KOPT-K1 (cell line): ENCODE data around the gene LY6G6D.

Source experiments
- H3K27ac ChIP-seq: fragments of 200-600 bp; sonication (generic); 2 replicates; pipeline ENCODE4 v1.5.1; 2016; ENCODE audit warnings: antibody characterized with exemption, mild to moderate bottlenecking, low read depth, low read length; ENCODE audit not compliant: poor library complexity, severe bottlenecking
- H3K36me3 ChIP-seq: fragments of 200-600 bp; sonication (generic); 2 replicates; pipeline ENCODE4 v1.5.1; 2017; ENCODE audit warnings: antibody characterized with exemption, mild to moderate bottlenecking, low read length, moderate library complexity; ENCODE audit not compliant: insufficient read depth
- H3K9me3 ChIP-seq: fragments of 200-600 bp; sonication (generic); 2 replicates; pipeline ENCODE4 v1.5.1; 2017; ENCODE audit warnings: antibody characterized with exemption, low read length, mild to moderate bottlenecking; ENCODE audit not compliant: insufficient read depth, poor library complexity, severe bottlenecking

Gene LY6G6D

GRCh38 chr6:31734247-31734820, 19.2 kb downstream of the LY6G6D start:
- Histone ChIP-seq H3K27ac (peak overlapping the region; percentile 98), H3K9me3 (no peaks in the 10 kb centered on the region), H3K36me3 (peaks cover 44% of the 10 kb centered on the region)

DNA sequence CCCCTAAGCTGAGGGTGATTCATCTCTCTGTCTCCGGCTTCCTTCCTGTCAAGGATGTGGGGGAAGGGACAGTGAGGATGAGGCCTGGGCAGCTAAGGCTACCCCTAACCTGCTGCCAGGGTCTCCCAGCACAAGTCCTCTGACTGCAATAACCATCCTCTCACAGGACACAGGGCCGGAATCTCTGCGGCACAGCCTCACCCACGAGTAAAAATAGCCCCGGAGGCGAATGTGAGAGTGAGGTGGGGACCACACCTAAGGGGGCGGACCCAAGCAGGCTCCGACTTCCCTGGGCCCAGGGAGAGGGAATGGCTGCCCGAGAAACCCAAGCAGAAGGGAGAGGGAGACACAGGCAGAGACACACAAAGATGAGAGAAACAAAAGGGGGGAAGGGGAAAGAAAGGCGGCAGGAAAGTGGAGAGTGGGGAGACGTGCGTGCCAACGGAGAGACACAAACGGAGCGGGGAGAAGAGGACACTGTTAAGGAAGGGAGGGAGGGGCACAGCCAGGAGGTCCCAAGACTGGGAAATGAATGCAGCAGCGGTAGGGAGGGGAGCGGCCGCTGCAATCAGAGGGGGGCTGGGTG, 19.8 kb downstream of the LY6G6D start:
- Histone ChIP-seq H3K27ac (peak overlapping the region; percentile 98), H3K36me3 (peaks cover 44% of the 10 kb centered on the region), H3K9me3 (no peaks in the 10 kb centered on the region)

GRCh38 chr6:31736021-31736767, 21.0 kb downstream of the LY6G6D start, which contains the start of gene CLIC1:
Gene CLIC1, minus strand, starts transcription at chr6:31736530. Its CDS starts 230 bp downstream, at chr6:31736300.
- Histone ChIP-seq H3K9me3 (no peaks in the 10 kb centered on the region), H3K27ac (peak within 1 kb of the TSS; percentile 98), H3K36me3 (peaks cover 35% of the 10 kb centered on the region)

GRCh38 chr6:31736768-31737314, 21.7 kb downstream of the LY6G6D start:
- Histone ChIP-seq H3K27ac (peak overlapping the region; percentile 98), H3K36me3 (peaks cover 35% of the 10 kb centered on the region), H3K9me3 (no peaks in the 10 kb centered on the region)

DNA sequence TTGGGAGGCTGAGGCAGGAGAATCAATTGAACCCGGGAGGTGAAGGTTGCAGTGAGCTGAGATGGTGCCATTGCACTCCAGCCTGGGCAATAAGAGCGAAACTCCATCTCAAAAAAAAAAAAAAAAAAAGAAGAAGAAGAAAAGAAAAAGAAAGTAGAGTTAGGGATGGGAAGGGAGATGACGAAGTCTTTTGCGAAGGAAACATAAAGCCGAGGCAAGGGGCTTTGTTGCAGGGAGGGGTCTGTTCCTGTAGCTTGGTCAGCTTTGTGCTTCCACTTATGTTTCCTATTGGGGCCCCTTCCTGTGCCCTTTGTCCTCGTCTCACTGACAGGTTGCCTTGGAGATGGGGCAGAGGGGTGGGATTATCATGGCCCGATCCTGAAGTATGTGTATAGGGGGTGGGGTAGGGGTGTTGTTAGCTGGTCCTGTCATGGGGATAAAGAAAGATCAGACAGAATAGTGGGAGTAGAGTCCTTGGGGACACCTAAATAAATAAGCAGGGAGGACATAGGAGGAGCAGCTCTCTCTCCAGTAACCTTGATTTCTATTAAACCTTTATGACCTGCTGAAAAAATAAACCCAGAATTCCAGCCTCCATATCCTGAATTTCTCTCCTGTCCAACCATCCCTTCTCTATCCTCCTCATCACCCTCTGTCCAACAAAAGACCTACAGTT, 22.3 kb downstream of the LY6G6D start:
- H3K9me3 ChIP-seq = no peaks in the 10 kb centered on the region
- H3K27ac ChIP-seq = peak overlapping the region; percentile 98
- peaks cover 35% of the 10 kb centered on the region for H3K36me3 ChIP-seq

- Histone ChIP-seq H3K27ac (peak overlapping the region; percentile 98), H3K9me3 (no peaks in the 10 kb centered on the region), H3K36me3 (peaks cover 35% of the 10 kb centered on the region)
Observed at GRCh38 chr6:31737991-31738979, 23.1 kb downstream of the LY6G6D start.

DNA sequence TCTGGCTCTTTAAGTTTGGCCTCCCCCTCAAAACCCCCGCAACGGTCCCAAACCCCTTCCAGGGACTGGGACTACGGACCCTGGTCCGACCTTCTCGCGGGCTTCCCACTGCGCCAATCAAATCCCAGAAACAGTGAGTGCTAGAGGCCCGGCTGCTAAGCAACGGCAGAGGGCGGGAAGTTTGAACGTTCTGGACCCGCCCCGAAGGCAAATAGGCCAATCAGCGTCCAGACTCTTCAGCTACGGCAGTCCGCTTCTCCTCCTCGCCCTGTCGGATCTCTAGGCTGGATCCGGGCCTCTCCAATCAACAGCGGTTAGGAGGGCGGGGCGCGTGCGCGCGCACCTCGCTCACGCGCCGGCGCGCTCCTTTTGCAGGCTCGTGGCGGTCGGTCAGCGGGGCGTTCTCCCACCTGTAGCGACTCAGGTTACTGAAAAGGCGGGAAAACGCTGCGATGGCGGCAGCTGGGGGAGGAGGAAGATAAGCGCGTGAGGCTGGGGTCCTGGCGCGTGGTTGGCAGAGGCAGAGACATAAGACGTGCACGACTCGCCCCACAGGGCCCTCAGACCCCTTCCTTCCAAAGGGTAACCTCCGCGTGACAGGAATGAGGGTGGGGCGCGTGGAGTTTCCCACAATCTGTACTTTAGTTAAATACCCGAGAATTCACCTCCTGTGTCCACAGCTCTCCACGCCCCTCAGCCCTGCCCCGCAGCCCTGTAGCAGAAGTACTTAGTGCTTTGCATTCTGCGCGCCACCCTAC, 24.7 kb downstream of the LY6G6D start, which contains the start of gene MSH5:
Gene MSH5, plus strand, starts transcription at position 367 of the 758 bp plus-strand sequence. CDS start 462 bp downstream, outside the sequence.
- peaks cover 38% of the 10 kb centered on the region for H3K36me3 ChIP-seq
- H3K27ac ChIP-seq = peak within 1 kb of the TSS; percentile 98
- no peaks in the 10 kb centered on the region for H3K9me3 ChIP-seq

DNA sequence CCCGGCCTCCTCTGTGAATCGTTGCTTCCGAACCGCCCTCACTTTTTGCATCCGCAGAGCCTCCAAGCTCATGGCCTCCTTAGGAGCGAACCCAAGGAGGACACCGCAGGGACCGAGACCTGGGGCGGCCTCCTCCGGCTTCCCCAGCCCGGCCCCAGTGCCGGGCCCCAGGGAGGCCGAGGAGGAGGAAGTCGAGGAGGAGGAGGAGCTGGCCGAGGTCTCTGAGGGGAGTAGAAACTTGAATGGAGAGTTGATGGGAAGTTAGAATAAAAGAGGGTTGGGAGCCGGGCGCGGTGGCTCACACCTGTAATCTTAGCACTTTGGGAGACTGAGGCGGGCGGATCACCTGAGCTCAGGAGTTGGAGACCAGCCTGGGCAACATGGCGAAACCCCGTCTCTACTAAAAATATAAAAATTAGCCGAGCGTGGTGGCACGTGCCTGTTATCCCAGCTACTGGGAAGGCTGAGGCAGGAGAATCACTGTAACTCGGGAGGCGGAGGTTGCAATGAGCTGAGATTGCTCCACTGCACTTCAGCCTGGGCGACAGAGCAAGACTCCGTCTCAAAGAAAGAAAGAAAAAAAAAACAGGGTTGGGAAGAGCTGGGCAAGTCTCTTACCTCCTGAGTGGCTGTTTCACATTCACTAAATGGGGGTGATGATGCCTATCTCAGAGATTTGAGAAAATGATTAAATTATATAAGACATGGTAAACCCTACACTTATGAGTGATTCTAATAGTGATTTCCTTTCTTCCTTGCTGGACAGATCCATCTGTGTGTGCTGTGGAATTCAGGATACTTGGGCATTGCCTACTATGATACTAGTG, 25.5 kb downstream of the LY6G6D start:
- no peaks in the 10 kb centered on the region for H3K9me3 ChIP-seq
- peaks cover 46% of the 10 kb centered on the region for H3K36me3 ChIP-seq
- peak overlapping the region; percentile 98 for H3K27ac ChIP-seq

DNA sequence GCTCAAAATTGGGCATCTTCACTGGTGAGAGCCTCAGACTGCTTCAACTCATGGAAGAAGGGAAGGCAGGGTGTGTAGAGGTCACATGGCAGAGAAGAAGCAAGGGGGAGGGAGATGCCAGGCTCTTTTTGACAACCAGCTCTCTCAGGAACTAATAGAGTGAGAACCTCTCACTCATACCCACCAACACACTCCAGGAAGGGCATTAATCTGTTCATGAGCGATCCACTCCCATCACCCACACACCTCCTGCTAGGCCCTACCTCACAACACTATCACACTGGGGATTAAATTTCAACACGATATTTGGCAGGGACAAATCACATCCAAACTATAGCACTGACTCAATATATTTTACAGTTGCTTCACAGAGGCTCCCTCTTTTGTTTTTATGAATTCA, 26.7 kb downstream of the LY6G6D start:
- Histone ChIP-seq H3K36me3 (peaks cover 55% of the 10 kb centered on the region), H3K9me3 (no peaks in the 10 kb centered on the region), H3K27ac (peak overlapping the region; percentile 98)

GRCh38 chr6:31742894-31743293, 27.7 kb downstream of the LY6G6D start:
- Histone ChIP-seq H3K36me3 (peaks cover 65% of the 10 kb centered on the region), H3K27ac (no peak overlapping the region)

DNA sequence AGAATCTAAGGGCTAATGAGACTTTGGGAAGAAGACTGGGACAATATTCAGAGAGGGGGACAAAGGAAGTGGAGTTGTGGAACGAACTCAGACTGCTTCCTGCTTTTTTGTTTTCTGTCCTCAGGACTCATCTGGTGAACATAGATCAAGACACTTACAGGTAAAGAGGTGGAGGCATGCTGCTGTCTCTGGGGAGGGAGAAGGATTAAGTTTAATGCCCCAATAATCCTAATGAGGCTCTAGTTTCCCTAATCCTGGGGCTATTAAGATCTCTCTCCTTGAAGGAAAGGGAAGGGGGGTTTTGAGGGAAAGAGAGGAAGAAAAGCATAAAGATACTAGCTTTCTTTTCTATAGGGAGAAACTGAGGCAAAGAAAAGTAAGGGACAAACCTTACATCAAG, 29.3 kb downstream of the LY6G6D start:
- no peak overlapping the region for H3K27ac ChIP-seq
- no peaks in the 10 kb centered on the region for H3K9me3 ChIP-seq
- peaks cover 81% of the 10 kb centered on the region for H3K36me3 ChIP-seq

More at GRCh38 chr6:31742894-31743293, 27.7 kb downstream of the LY6G6D start:
- no peaks in the 10 kb centered on the region for H3K9me3 ChIP-seq

DNA sequence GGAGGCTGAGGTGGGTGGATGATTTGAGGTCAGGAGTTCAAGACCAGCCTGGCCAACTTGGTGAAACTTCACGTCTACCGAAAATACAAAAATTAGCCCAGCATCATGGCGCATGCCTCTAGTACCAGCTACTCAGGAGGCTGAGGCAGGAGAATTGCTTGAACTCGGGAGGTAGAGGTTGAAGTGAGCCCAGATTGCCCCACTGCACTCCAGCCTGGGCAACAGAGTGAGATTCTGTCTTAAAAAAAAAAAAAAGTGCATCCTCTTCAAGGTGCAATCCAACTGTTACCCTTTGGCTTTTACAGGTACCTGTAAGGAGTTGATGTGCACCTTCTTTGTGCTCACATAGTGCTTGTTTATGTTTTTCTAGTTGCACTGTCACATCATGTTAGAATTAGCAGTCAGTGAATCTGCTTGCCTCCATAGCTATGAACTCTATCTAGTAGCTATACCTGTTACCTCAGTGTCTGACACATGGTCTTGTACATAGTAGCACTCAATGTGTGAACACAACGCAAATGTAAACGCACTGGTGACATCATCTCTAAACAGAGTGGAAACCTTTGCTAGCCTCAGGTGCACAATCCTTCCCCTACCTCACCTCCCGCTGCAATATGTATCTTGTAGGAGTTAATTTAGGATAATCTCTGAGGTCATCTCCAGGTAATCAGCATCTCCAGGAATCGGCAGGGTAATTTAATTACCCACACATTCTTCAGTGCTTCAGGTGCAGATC, 34.3 kb downstream of the LY6G6D start:
- H3K36me3 ChIP-seq = peaks cover 65% of the 10 kb centered on the region
- H3K27ac ChIP-seq = no peak overlapping the region
- no peaks in the 10 kb centered on the region for H3K9me3 ChIP-seq
